Activated T-cell treated with anti-CD3 and anti-CD28 coated beads for 1 hour (primary cell): Measurements from ENCODE around the gene SDK2.

ENCODE experiments used
- DNase-seq: peaks from one replicate; pipeline ENCODE4 v3.0.0-alpha.2; 2020; ENCODE audit warnings: low read depth

SDK2 gene

GRCh38 chr17:73644145-73645049, at the start of gene SDK2:
SDK2 (minus strand) TSS chr17:73644445; CDS start chr17:73644088, 357 bp downstream.
- DNase-seq = no peak

- no peak for DNase-seq
Observed at GRCh38 chr17:73693071-73693470, 48.8 kb upstream of the SDK2 start.

DNA sequence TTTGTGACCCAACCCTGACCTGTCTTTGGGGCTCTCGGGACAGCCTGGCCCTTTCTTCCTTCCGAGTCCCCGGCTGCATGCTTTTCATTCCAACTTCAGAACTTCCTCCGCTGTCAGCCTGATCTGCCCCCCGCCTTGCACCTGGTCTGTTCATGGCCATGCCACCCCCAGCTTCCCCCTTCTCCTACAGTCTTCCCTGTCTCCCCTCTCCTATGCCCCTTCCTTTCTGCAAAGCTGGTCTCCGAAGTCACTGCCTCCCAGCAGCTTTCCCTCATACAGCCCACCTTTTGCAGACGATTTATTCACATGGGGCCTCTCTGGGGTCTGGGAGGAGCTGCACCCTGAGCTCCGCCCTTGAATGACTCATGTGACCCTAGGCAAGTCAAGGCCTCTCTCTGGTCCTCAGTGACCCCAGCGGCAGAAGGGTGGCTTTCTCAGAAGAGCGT, 47.1 kb upstream of the SDK2 start:
- DNase-seq = no peak

GRCh38 chr17:73690676-73691075, 46.4 kb upstream of the SDK2 start:
- DNase-seq = no peak

DNA sequence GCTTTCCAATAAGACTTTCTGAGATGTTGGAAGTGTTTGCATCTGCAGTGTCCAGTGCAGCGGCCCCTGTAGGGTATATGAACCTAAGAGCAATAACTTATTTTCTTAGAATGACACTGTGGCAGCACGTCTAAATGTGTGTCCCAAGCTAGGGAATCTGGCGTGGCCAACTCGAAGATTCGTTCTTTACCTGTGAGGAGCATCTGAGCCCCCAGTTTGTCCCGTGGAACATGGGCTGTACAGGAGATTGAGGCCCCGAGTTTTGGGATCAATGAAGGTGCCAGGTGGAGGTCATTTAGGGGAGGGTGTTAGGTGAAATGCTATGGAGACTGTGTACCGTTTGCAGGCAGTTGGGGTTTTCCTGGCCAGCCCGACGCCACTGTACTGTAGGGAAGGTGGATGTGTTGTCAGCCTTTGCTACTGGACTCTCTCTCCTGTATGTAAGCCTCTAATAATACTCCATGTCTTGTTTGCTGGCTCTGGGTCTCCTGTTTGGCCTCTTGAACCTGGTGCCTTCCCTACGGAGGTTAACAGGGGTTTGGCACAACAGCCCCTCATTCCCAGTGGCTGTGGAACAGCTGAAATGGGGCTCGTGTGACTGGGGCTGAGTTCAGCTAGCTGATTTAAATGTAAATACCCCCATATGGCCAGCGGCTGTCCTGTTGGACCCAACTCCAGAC, 45.5 kb upstream of the SDK2 start:
- DNase-seq = no peak

DNA sequence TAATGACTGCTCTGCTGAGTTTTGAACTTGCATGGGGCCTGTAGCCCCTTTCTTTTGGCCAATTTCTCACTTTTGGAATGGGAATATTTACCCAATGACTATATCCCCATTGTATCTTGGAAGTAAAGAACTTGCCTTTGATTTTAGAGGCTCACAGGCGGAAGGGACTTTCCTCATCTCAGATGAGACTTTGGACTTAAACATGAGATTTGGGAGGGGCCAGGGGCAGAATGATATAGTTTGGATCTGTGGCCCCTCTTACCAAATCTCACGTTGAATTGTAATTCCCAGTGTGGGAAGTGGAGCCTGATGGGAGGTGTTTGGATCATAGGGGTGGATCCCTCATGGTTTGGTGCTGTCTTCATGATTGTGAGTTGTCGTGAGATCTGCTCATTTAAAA, 42.7 kb upstream of the SDK2 start:
- no peak for DNase-seq

DNA sequence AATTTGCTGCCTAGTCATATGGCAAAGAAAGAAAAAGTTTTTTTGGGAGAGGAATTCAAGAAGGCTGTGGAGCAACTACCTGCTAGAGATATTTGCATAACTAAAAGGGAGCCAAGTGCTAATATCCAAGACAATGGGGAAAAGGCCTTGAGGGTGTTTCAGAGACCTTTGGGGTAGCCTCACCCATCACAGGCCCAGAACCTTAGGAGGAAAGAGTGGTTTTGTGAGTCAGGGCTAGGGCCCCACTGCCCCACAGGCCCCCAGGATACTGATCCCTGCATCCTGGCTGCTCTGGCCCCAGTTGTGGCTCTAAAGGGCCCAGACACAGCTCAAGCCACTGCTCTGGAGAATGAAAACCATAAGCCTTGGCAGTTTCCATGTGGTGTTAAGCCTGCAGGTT, 41.9 kb upstream of the SDK2 start:
- DNase-seq = no peak

DNA sequence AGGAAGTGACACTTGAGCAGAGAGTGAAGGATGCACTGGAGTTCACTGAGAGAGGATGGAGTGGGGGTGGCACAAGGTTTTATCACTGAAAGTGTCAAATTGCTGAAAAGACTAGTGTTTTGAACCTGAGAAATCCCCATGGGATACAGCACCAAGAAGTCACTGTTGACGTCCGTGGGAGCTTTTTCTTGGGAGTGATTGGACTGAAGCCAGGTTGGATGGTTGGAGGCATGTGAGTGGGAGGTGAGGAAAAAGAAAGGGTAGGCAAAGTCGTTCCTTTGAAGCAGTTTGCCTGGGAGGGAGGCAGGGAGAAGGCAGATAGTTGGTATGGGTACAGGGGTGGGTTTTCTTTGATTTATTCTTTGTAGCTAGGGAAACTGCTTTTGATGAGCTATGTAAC, 39.9 kb upstream of the SDK2 start:
- no peak for DNase-seq

GRCh38 chr17:73683771-73684170, 39.5 kb upstream of the SDK2 start:
- no peak for DNase-seq

- no peak for DNase-seq
Observed at GRCh38 chr17:73681946-73682345, 37.7 kb upstream of the SDK2 start.

DNA sequence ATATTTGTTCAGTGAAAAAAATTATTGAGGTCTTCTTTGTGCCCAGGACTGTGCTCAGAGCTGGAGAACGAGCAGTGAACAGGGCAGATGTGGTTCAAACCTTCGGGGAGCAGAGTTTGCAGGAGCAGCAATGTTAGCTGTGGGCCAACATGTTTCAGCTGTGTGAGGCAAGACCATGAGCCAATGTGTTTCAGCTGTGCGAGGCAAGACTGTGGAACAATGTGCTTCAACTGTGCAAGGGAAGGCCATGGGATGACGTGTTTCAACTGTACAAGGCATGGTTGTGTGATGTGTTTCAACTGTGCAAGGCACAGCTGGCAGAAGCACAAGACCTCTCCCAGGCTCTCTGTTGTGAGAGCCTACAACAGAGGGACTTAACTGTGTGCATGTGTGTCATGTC, 35.2 kb upstream of the SDK2 start:
- DNase-seq = no peak

DNA sequence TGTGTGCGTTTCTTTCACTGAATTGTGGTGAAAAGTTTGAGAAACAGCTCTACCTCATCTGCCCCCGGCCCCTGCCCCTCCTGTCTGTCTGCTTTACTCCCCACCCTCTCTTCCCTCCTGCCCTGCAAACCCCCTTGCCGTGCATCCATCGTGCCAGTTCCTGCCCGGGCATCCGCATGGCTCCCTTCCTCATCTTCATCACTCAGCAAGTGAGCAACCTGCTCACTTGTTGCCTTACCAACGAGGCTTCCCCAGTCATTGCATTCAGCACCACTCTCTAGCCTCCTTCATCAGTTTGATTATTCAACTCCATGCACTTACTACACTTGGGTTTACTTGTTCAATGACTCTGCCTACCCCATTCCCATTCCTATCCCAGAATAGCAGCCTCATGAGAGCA, 34.8 kb upstream of the SDK2 start:
- DNase-seq = no peak

DNA sequence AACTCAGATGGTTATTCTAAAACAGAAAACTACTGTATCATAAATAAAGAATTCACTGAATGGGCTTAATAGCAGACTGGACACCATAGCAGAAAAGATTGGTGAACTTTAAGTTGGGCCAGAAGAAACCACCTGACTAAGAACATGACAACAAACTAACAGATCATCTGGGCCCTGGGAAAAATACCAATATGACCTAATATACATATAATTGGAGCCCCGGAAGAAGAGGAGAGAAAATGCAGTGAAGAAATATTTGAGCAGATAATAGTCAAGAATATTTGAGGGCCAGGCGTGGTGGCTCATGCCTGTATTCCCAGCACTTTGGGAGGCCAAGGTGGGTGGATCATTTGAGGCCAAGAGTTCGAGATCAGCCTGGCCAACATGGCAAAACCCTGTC, 25.5 kb upstream of the SDK2 start:
- no peak for DNase-seq

- DNase-seq = no peak
Observed at GRCh38 chr17:73667181-73667959, 23.1 kb upstream of the SDK2 start.

- DNase-seq = no peak
Observed at GRCh38 chr17:73663614-73664013, 19.4 kb upstream of the SDK2 start.

- no peak for DNase-seq
Observed at GRCh38 chr17:73660366-73660765, 16.1 kb upstream of the SDK2 start.

DNA sequence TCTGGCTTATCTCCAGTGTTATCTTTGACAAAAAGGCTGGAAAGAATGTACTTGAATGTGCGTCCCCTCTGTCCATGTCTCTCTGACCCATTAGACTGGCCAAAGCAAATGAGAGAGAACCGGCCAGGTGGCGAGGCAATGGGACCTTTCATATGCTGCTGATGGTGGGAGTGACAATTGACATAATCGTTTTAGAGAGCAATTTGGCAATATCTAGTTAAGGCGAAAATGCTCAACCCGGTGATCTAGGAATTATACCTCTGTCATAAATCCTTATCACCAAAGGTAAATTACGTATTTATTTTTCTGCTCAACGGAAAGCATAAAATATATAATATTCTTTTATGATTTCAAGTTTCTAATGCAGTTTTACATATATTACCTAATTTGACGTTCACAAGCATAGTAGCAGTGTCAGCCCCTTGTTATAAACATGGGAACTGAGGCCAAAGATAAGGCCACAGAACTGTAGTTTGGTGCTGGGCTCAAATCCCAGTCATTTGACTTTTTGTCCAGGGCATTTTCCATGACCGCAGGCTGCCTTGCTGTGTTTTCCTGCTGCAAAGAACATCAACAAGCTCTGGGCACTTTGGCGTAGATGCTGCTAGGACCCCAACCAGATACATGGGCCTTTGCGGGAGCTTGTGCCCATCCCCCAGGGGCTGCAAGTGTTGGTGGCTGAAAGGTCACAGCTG, 14.7 kb upstream of the SDK2 start:
- DNase-seq = no peak

DNA sequence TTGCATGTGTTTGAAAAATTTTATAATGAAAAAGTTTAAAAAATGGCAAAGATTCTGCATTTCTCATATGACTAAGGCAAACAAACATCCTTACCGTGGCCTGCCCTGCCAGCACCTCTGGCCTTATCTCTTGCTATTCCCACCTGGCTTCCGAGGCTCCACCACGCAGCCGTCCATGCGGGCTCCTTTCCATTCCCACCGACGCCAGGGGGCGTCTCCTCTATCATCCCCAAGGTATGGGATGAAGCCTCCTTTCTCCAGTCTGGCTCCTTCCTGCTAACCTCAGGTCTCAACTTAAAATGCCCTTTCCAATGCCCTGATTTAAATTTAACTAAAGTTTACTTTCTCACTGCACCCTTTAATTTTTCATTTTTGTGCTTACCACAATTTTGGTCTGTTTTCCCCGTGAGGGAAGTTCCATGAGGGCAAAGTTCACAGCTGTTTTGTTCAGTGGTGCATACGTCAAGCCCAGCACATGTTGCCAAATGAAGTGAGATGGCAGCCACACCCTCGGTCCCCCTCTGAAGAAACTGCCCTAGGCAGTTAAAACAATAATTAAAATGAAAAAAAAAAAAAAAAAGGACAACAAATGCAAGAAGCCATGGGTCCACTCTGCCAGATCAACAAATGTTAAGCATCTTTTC, 13.3 kb upstream of the SDK2 start:
- no peak for DNase-seq

GRCh38 chr17:73654241-73654640, 10.0 kb upstream of the SDK2 start:
- DNase-seq = no peak

- no peak for DNase-seq
Observed at GRCh38 chr17:73653810-73654209, 9.6 kb upstream of the SDK2 start.

GRCh38 chr17:73652886-73653480, 8.7 kb upstream of the SDK2 start:
- no peak for DNase-seq
